ENCODE results near the gene IQGAP3.

The IQGAP3 gene

GRCh38 chr1:156495401-156496140, 76.8 kb downstream of the IQGAP3 start:
- Histone ChIP-seq H3K9ac (ENCODE audit: low read depth, low read length) (no peak overlapping the region), H3K36me3 (ENCODE audit: control insufficient read depth, insufficient read depth, low read length) (no peaks in the 10 kb centered on the region), H3K9me3 (ENCODE audit: control insufficient read depth, insufficient read depth, low read length) (no peaks in the 10 kb centered on the region), H3K4me1 (ENCODE audit: control insufficient read depth, insufficient read depth, low read length) (peaks cover 43% of the 10 kb centered on the region), H3K27me3 (ENCODE audit: control insufficient read depth, insufficient read depth, low read length) (no peaks in the 10 kb centered on the region), H3K4me3 (ENCODE audit: low read depth, low read length) (no peak overlapping the region), H3K27ac (ENCODE audit: low read depth, low read length) (no peak overlapping the region)

- no peak overlapping the region for H3K9ac ChIP-seq (ENCODE audit: low read depth, low read length)
- H3K4me1 ChIP-seq (ENCODE audit: control insufficient read depth, insufficient read depth, low read length) = peaks cover 53% of the 10 kb centered on the region
Measured at GRCh38 chr1:156494309-156494895, 78.0 kb downstream of the IQGAP3 start.

GRCh38 chr1:156493742-156494141, 78.6 kb downstream of the IQGAP3 start:
- Histone ChIP-seq H3K9ac (ENCODE audit: low read depth, low read length) (no peak overlapping the region), H3K36me3 (ENCODE audit: control insufficient read depth, insufficient read depth, low read length) (no peaks in the 10 kb centered on the region), H3K4me1 (ENCODE audit: control insufficient read depth, insufficient read depth, low read length) (peaks cover 56% of the 10 kb centered on the region), H3K4me3 (ENCODE audit: low read depth, low read length) (no peak overlapping the region), H3K27ac (ENCODE audit: low read depth, low read length) (no peak overlapping the region), H3K27me3 (ENCODE audit: control insufficient read depth, insufficient read depth, low read length) (no peaks in the 10 kb centered on the region), H3K9me3 (ENCODE audit: control insufficient read depth, insufficient read depth, low read length) (no peaks in the 10 kb centered on the region)

More at GRCh38 chr1:156494309-156494895, 78.0 kb downstream of the IQGAP3 start:
- no peak overlapping the region for H3K27ac ChIP-seq (ENCODE audit: low read depth, low read length)
- no peaks in the 10 kb centered on the region for H3K27me3 ChIP-seq (ENCODE audit: control insufficient read depth, insufficient read depth, low read length)
- H3K4me3 ChIP-seq (ENCODE audit: low read depth, low read length) = no peak overlapping the region
- no peaks in the 10 kb centered on the region for H3K36me3 ChIP-seq (ENCODE audit: control insufficient read depth, insufficient read depth, low read length)
- H3K9me3 ChIP-seq (ENCODE audit: control insufficient read depth, insufficient read depth, low read length) = no peaks in the 10 kb centered on the region

GRCh38 chr1:156493154-156493631, 79.2 kb downstream of the IQGAP3 start:
- Histone ChIP-seq H3K9me3 (ENCODE audit: control insufficient read depth, insufficient read depth, low read length) (no peaks in the 10 kb centered on the region), H3K4me3 (ENCODE audit: low read depth, low read length) (no peak overlapping the region), H3K27ac (ENCODE audit: low read depth, low read length) (no peak overlapping the region), H3K27me3 (ENCODE audit: control insufficient read depth, insufficient read depth, low read length) (no peaks in the 10 kb centered on the region), H3K9ac (ENCODE audit: low read depth, low read length) (no peak overlapping the region), H3K36me3 (ENCODE audit: control insufficient read depth, insufficient read depth, low read length) (no peaks in the 10 kb centered on the region), H3K4me1 (ENCODE audit: control insufficient read depth, insufficient read depth, low read length) (peaks cover 53% of the 10 kb centered on the region)

GRCh38 chr1:156492591-156493080, 79.7 kb downstream of the IQGAP3 start:
- Histone ChIP-seq H3K27me3 (ENCODE audit: control insufficient read depth, insufficient read depth, low read length) (no peaks in the 10 kb centered on the region), H3K4me3 (ENCODE audit: low read depth, low read length) (no peak overlapping the region), H3K9ac (ENCODE audit: low read depth, low read length) (no peak overlapping the region)

GRCh38 chr1:156492013-156492590, 80.3 kb downstream of the IQGAP3 start:
- Histone ChIP-seq H3K4me1 (ENCODE audit: control insufficient read depth, insufficient read depth, low read length) (peaks cover 43% of the 10 kb centered on the region), H3K4me3 (ENCODE audit: low read depth, low read length) (no peak overlapping the region), H3K27ac (ENCODE audit: low read depth, low read length) (no peak overlapping the region), H3K9ac (ENCODE audit: low read depth, low read length) (no peak overlapping the region), H3K27me3 (ENCODE audit: control insufficient read depth, insufficient read depth, low read length) (no peaks in the 10 kb centered on the region), H3K9me3 (ENCODE audit: control insufficient read depth, insufficient read depth, low read length) (no peaks in the 10 kb centered on the region), H3K36me3 (ENCODE audit: control insufficient read depth, insufficient read depth, low read length) (no peaks in the 10 kb centered on the region)

More at GRCh38 chr1:156492591-156493080, 79.7 kb downstream of the IQGAP3 start:
- Histone ChIP-seq H3K27ac (ENCODE audit: low read depth, low read length) (no peak overlapping the region), H3K9me3 (ENCODE audit: control insufficient read depth, insufficient read depth, low read length) (no peaks in the 10 kb centered on the region), H3K36me3 (ENCODE audit: control insufficient read depth, insufficient read depth, low read length) (no peaks in the 10 kb centered on the region), H3K4me1 (ENCODE audit: control insufficient read depth, insufficient read depth, low read length) (peaks cover 48% of the 10 kb centered on the region)

- H3K4me1 ChIP-seq (ENCODE audit: control insufficient read depth, insufficient read depth, low read length) = peaks cover 36% of the 10 kb centered on the region
- H3K4me3 ChIP-seq (ENCODE audit: low read depth, low read length) = no peak overlapping the region
- H3K9ac ChIP-seq (ENCODE audit: low read depth, low read length) = no peak overlapping the region
- H3K27me3 ChIP-seq (ENCODE audit: control insufficient read depth, insufficient read depth, low read length) = no peaks in the 10 kb centered on the region
- no peaks in the 10 kb centered on the region for H3K9me3 ChIP-seq (ENCODE audit: control insufficient read depth, insufficient read depth, low read length)
- peak overlapping the region; percentile 7 for H3K27ac ChIP-seq (ENCODE audit: low read depth, low read length)
- no peaks in the 10 kb centered on the region for H3K36me3 ChIP-seq (ENCODE audit: control insufficient read depth, insufficient read depth, low read length)
Measured at GRCh38 chr1:156491151-156491949, 81.0 kb downstream of the IQGAP3 start.

GRCh38 chr1:156490401-156491032, 81.8 kb downstream of the IQGAP3 start:
- Histone ChIP-seq H3K27ac (ENCODE audit: low read depth, low read length) (peak overlapping the region; percentile 21), H3K9ac (ENCODE audit: low read depth, low read length) (no peak overlapping the region), H3K36me3 (ENCODE audit: control insufficient read depth, insufficient read depth, low read length) (no peaks in the 10 kb centered on the region), H3K4me3 (ENCODE audit: low read depth, low read length) (peak overlapping the region; percentile 43; the same call in 1 of the 2 replicates), H3K27me3 (ENCODE audit: control insufficient read depth, insufficient read depth, low read length) (no peaks in the 10 kb centered on the region), H3K9me3 (ENCODE audit: control insufficient read depth, insufficient read depth, low read length) (no peaks in the 10 kb centered on the region), H3K4me1 (ENCODE audit: control insufficient read depth, insufficient read depth, low read length) (peaks cover 29% of the 10 kb centered on the region)

- Histone ChIP-seq H3K36me3 (ENCODE audit: control insufficient read depth, insufficient read depth, low read length) (no peaks in the 10 kb centered on the region), H3K4me3 (ENCODE audit: low read depth, low read length) (peak overlapping the region; percentile 43; the same call in 1 of the 2 replicates), H3K4me1 (ENCODE audit: control insufficient read depth, insufficient read depth, low read length) (peaks cover 29% of the 10 kb centered on the region), H3K9me3 (ENCODE audit: control insufficient read depth, insufficient read depth, low read length) (no peaks in the 10 kb centered on the region), H3K9ac (ENCODE audit: low read depth, low read length) (no peak overlapping the region), H3K27me3 (ENCODE audit: control insufficient read depth, insufficient read depth, low read length) (no peaks in the 10 kb centered on the region), H3K27ac (ENCODE audit: low read depth, low read length) (peak overlapping the region; percentile 21)
Measured at GRCh38 chr1:156489935-156490293, 82.5 kb downstream of the IQGAP3 start.

GRCh38 chr1:156489166-156489934, 83.0 kb downstream of the IQGAP3 start:
- Histone ChIP-seq H3K27ac (ENCODE audit: low read depth, low read length) (peak overlapping the region; percentile 21), H3K4me1 (ENCODE audit: control insufficient read depth, insufficient read depth, low read length) (peaks cover 29% of the 10 kb centered on the region), H3K9me3 (ENCODE audit: control insufficient read depth, insufficient read depth, low read length) (no peaks in the 10 kb centered on the region), H3K36me3 (ENCODE audit: control insufficient read depth, insufficient read depth, low read length) (no peaks in the 10 kb centered on the region), H3K27me3 (ENCODE audit: control insufficient read depth, insufficient read depth, low read length) (no peaks in the 10 kb centered on the region), H3K9ac (ENCODE audit: low read depth, low read length) (no peak overlapping the region), H3K4me3 (ENCODE audit: low read depth, low read length) (peak overlapping the region; percentile 43; the same call in 1 of the 2 replicates)

All from HUES48 (cell line).